ENCODE data around the gene RAP1GAP.

RAP1GAP gene

DNA sequence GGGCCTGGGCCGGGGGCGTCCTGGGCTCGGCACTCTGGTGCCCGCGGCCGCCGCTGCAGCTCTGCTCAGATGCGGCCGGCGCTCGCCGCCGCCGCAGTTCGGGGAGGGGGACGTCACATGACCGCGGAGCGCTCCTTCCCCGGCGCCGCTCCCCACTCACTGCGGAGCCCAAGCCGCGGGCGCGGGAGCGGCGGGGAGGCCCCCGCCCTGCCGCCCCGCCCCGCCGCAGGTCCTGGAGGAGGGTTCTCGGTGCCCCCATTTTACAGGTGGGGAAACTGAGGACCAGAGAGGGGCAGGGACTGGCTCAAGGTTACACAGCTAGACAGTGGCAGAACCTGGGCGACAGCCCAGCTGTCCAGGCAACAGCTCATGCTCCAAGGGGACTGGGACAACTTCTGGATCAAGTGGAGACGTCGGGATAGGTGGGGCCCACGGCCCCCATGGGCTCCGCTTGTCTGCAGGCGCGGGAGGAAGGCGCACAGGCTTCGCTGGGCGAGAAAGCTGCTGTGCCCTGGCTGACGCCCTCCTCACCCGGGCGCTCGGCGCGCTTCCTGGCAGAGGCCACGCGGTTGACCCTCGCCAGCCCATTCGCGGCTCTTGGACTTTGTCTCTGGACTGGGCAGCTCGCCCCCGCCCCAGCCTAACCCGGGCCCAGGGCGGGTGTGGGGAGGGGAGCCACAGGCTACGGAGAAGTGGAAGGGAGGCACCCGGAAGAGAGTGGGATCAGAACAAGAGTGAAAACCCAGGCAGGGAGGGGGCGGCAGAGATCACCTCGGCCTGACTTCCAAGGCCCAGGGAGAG, at the start of gene RAP1GAP:
Gene RAP1GAP (minus strand): TSS at position 100 of the 801 bp plus-strand sequence. CDS start 49,325 bp downstream, outside the sequence.
- no peak for DNase-seq

DNA sequence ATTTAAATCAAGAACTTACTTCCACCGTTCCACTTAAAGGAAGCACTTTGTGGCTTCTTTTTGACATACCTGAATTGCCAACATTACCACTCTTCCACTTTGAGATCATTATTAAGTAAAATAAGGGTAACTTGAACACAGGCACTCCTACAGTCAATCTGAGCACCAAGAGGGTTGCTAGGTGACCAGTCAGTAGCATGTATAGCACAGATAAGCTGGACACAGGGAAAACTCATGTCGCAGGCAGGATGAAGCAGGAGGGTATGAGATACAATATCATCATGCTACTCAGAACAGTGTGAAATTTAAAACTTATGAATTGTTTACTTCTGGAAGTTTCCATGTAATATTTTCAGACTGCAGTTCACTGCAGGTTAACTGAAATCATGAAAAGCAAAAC, 47.0 kb upstream of the RAP1GAP start:
- no peak for DNase-seq

DNA sequence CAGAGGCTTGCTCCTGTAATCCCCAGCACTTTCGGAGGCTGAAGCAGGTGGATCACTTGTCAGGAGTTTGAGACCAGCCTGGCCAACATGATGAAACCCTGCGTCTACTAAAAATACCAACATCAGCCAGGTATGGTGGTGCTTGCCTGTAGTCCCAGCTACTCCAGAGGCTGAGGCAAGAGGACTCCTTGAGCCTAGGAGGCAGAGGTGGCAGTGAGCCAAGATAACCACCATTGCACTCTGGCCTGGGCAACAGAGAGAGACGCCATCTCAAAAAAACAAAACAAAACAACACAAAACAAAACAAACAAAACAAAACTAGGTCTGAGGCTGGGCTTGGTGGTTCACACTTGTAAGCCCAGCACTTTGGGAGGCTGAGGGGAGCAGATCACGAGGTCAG, 38.7 kb upstream of the RAP1GAP start:
- no peak for DNase-seq

DNA sequence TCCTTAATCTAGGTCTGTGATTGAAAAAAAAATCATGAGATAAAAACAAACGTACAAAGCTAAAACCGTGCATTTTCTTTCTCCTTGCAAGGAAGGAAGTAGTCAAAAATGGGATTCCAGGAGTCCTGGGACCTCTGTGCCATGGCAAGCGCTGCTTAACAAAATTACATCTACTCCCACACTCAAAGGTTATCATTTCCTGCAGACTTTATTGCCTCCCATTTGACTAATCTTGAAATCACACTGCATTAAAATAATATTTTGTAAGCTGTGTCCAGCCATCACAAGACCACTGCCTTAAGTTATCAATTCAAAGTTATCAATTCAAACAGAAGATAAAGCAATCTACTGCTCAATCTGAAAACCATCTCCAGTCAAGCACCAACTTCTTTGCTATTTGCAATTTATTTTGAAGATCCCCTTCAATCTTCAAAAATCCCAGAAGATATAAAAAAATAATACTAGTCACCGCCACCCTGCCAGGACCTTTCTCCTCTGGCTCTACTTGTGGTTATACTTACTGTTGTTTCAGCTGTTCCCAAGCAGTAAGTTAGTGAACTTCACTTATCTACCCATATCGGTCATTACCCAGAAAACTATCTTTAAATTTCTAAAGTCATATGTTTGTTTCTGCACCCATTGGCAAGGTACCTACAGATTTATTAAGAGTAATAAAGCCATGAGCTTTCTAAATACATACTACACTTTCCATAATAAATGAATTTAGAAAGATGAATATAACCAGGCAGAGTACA, 38.1 kb upstream of the RAP1GAP start:
- no peak for DNase-seq

DNA sequence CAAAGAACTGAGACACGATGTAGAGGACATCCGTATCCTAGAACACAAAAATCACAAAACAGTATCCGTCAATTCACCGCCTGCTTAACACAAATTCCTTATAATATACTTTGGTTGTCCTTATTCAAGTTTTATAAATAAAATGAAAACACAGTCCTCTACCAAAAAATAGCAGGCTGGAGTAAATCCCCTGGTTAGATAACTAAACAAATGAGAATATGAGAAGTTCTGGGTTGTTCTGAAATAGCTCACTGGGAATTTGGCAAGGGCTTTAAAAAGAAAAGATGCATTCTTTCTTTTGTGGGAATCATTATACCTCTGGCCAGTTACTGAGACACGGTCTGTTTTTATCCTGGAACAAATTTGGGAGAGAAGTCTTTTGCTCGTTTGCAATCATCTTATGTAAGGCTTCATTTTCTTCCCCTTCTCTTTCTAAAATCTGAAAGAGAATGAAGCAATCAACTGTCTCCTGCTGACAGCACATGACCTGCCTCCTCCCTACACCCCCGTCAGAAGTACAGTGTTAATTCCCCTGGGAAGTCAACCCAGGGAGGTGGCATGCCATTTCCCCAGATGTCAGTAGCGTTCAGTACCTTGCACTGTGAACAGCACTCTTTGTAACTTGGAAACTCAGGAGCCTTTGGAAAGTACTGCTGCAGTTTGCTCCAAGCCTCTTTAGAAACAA, 37.1 kb upstream of the RAP1GAP start:
- DNase-seq, result no peak

DNA sequence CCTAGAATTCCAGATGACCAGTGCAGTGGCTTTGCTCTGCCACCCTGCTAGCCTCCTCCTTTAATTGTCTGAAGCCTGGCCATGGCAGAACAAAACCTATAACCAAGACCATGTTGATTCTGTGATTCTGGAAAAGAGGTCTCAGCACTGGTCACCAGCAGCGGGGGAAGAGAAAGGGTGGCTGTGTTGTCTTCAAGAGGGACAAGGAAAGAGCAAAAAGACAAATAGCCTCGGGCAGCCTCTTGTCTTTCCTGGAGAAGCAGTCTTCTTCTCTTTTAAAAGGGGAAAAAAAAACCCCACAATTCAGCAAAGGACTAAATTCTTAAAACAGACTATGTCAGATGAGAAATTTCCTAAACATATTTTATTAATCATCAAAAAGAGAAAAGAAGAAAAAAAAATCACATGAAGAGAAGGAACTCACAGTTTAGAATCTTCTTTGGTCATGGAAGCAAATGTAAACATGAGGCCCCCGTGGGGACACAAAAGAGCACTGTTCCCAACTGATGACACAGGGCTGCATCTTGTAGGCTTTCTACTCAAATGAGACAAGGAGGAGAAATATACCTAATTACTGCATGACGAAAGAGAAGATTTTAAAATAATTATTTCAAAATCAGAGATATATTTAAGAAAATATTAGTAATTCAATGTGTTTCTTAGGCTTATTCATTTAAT, 36.3 kb upstream of the RAP1GAP start:
- DNase-seq, result no peak

DNA sequence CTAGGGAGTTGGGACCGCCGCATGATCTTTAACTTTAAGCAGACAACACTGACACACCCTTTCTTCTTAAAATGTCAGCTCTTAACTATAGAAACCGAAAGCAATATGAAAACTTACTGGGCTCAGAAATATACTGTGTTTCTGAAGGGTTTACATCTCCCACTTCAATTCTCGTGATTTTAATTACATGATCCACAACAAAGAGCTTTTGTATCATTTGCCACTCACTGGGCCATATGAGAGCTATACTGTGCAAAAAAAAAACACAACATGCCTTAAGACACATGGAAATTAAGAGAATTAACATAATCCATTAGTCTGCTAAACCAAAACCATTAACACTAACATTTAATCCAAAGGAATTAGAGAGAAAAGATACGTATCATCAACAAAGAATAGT, 35.0 kb upstream of the RAP1GAP start:
- DNase-seq, result no peak

DNA sequence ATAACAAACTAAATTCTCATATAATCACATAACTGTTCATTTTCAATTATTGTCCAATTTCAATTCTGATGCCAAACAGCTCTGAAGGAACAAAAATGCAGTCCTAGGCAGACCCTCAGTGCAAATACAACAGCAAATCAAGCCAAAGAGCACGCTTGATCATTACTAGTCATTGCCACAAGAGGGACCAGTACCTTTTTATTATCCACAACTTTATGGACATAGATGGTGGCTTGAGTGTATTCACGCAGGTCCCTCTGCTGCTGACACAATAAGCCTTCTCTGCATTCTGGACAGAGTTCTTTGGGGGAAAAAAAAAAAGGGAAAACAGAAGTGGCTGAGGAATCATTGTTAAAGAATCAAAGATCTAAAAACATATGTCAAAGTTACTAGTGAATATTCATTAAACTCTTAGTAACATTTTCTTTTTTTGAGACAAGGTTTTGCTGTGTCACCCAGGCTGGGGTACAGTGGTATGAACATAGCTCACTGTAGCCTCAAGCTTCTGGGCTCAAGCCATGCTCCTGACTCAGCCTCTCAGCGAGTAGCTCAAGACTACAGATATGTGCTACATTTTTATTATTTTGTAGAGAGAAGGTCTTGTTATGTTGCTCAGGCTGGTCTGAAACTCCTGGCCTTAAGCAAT, 34.3 kb upstream of the RAP1GAP start:
- no peak for DNase-seq

DNA sequence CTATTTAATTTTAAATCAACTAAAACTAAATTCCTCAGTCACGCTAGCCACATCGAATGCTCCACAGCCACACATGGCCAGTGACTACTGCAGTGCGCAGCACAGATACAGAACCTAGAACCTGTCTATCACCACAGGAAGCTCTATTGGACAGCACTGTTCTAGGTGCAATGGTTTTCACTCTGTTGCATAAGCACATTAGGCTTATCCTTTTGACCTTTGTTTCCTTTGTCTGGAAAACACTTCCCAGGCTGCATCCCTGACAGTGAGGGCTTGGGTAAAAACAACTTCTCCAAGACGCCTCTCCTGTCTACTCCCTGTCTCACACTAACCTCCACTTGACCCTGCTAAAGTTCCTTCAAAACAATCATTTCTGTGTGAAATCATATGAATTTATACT, 33.6 kb upstream of the RAP1GAP start:
- no peak for DNase-seq

DNA sequence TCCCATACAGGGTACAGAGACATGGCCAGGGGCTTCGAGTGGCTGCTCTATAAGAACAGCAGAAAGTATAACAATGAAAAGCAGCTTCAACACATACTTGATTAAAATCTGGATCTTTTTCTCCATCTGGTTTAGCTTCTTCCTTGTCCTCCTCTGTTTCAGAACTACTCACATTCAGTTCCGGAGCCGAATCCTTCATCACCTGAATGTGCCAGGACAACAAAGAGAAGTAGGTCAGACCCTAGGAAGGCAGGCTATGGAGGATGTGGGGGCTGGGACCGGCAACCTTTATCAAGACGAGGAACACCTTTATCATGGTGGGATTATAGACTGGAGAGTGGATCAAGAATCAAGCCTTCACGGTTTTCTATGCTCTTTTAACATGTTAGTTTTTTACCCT, 32.2 kb upstream of the RAP1GAP start:
- no peak for DNase-seq

DNA sequence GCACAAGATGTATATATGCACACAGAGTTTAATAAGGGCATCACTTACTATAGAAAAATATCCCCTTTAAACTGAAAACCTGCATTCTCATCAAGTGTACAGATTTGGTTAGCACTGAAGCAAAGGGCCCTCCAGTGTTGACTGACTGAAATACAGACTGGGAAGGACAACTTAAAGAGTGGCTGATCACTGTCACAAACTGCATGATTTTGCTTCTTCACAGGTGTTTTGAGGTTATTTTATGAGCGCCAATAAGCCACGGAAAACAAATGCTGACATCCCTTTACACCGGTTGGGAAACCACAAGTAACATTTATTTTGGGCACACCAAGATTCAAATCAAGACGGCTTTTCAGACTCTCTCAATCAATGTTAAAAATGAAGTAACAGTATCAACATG, 30.9 kb upstream of the RAP1GAP start:
- no peak for DNase-seq

DNA sequence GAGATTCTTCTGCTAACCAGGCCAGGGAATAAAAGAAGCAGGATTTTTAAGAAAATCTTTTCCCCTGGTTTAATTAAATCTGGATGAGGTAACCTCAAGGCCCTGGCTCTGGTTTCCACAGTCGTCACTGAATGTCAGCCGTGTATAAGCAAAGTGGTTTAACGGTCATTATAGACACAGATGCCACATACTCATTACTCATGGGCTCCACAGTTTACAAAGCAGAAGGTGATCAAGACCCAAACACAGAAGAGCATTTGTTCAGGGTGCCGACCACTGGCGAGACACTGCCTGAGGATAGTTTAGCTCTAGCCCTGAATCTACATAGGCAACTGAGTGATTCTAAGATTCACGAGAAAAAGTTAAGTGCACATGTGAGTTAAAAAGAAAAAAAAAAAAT, 27.8 kb upstream of the RAP1GAP start:
- no peak for DNase-seq

DNA sequence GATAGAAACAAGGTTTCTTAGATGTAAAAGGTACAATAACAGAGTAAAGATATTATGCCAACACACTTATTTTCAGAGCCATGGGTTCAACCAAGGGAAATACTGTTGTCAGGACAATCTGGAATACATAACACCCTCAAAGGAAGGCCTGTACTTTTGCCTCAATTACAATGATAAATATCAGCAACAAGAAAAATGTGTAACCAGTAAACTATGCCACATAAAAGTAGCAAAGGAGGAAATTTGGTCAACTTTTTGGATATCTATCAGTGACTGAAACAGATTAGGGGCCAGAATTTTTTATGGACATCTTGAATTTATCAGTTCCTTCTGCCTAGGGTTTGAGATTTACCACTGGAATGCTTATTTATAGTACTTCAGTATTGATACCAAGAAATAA, 24.6 kb upstream of the RAP1GAP start:
- no peak for DNase-seq

DNA sequence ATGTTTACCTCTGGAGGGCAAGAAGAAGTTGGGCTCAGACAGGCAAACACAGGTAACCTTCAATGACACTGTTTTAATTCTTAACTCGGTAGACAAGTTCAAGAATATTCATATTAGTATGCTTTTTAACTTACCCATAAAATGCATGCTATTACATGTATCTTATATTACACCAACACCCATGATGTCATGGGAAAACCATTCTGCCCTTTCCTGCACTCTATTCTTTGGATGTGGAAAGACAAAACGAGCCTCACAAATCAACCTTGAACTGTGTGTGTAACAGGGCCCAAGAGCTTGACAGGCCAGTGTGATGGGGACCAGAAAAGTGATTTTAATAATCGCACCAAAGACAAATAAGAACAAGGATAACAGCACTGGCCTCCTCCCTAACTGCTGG, 22.6 kb upstream of the RAP1GAP start:
- no peak for DNase-seq

DNA sequence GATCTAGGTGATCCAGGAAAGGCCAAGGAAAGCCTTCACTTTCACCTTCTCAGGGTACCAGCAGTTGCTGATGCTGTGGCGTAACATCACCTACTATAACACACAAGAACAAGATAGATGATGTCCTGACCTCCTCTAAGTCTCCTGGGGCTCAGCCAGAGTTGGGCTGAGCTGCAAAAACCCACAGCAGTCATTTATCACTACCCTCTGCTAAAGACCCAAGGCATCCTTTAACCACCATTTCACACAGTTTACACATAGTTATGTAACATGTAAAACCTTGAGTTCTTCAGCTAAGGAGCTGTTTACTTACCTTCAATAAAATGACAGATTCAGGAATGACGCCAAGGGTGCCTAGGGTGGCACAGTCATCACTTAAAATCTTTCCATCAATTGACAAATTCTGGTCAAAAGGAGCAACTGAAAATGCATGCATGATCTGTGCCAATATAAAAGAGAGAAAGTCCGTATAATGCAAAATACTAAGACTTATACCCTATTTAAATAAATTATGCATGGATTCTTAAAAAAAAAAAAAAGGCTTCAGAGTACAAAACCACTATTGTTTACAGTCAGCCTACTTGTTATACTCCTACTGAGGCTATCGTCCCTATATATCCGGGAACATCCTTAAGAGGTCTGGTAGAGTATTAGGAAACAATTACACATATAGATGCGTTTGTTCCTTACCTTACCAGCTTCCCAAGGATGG, 20.7 kb upstream of the RAP1GAP start:
- no peak for DNase-seq

DNA sequence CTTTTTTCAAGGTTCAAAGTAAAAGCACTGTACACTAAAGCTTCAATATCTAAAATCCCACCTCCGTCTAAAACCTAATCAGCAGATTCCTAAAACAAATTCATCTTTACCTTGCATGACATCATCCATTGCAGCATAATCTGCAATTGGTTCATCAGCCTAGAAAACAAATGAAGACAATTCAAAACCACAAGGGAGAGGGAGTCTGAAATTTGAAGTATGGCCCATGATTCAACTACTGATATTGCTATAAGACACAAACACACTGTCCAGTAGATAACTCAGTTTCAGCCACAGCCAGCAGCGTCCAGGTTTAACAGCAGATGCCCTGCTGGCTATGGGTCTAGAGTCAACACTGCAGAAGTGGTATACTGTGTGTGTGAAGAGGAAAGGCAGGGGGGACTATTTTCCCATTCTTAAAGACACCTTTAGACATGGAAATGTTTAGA, 17.9 kb upstream of the RAP1GAP start:
- DNase-seq, result no peak

DNA sequence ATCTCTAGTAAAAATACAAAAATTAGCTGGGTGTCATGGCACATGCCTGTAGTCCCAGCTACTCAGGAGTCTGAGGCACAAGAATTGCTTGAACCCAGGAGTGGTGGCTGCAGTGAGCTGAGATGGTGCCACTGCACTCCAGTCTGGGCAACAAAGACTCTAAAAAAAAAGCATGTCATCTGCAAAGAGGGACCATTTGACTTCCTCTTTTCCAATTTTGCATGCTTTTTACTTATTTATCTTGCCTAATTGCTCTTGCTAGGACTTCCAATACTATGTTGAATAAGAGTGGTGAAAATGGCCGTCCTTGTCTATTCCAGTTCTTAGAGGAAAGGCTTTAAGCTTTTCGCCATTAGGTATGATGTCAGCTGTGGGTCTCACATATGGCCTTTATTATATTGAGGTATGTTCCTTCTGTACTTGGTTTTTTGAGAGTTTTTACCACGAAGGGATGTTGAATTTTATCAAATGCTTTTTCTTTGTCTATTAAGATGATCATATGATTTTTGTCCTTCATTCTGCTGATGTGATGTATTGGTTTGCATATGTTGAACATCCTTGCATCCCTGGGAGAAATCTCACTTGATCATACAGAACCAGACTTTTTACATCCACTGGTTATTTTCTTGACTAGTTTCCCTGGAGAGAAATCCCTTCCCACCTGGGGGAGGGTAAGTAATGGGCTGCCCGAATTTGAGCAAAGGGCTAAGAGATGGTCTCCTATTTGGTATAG, 17.0 kb upstream of the RAP1GAP start:
- no peak for DNase-seq

DNA sequence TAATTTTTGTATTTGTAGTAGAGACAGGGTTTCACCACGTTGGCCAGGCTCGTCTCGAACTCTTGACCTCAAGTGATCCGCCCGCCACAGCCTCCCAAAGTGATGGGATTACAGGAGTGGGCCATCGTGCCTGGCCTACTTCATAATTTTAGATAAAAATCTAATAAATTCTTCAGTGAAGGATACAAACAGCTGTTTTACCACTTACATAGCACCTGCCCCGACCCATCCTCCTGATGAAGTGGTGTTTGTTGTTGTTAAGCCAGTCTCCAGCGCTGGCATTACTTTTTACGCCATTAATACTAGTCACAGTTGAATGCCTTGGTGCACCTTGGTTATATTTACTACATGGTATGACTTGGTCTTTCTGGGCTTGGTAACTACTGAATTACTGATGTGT, 12.3 kb upstream of the RAP1GAP start:
- no peak for DNase-seq

DNA sequence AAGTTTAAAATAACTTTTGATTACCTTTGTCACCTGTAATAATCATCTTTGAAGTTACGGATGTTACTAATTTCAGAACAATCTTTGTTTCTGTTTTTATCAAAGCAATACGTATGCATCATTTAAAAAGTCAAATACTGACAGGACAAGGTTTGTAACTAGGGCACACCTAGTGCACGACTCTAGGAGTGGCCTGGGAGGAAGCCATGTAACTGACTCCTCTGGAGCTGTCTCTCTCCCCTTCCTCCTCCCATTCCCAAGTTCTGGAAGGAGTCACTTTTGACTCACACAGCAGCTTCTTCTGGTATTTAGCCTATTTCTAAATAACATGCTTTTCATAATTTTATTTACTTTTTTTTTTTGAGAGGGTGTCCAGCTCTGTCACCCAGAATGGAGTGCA, 11.8 kb upstream of the RAP1GAP start:
- DNase-seq, result no peak

DNA sequence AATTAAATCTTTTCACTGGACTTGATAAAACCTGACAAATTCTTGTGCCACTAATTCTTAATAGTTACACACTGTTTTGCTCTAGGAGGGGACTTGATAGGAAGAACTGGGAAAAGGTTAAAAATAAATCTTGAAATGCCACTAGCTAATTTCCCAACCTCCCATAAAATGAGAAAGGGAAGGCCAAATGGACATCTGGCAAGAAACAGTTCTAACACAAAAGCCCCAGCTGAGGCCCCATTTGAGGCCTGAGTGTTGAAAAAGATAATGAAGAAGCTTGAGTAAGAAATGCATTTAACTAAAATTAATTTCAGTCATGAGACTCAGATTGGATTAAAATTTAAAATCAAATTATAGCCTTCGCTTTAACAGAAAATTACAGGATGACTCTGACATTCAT, 11.2 kb upstream of the RAP1GAP start:
- DNase-seq, result no peak

DNA sequence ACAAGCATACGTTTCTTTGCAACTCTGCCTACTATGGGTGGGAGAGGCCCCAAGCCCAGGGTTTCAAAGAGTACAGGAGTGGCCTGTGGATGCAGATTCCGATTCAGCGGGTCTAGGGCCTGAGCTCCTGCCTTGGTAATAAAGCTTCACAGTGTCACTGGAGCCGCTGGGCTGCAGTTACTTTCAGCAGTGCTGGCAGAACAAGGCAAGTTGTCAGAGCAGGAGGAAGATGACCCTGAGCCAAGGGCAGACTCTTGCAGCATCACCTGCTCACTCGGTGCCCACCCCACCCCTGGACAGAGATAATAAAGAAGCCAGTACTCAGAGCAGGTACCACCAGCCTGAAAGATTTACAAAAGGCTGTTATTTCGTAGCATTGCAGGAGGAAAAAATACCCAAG, 8.0 kb upstream of the RAP1GAP start:
- DNase-seq, result no peak
